ENCODE measurements around the gene METTL22.

DNA sequence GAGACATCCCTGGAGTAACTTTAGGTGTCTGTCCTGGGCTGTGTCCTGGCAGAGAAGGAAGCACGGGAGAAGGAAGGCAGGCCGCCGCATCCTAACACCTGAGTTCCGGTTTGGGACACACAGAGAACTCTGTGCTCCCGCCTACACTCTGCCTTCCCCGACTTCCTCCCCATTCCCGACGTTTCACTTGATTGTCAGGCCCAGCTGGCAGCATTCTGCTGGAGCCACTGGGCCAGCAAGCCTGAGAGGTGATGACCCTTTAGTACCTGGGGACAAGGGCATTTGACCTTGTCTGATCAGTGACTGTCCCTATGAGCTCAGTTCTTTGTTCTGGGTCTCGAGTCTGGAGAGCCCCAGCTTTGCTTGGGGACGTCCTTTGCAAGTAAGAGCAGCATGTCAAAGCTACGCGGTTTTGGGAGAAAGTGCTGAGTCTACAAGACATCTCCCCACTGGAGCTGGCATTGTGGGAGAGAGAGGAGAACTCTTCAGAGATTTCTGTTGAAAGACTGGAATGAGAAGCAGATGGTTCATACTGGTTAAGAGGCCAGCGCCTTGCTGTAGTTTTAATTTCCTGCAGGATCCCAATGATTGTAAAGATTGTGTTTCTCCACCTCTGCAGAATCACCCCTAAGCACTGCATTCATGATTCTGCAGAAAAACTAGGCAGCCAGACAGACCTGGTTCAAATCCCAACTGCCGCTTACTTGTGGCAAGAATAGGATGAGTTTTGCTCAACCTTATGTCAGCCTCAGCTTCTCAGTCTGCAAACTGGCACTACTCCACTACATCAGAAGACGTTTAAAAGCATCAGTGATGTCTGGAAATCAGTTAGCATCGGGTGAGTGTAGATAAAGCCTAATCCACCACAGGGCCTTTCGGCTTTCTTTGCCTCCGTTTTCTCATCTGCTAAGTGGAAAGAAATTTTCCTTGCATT is 73.6 kb downstream of the METTL22 start:
- TF ChIP-seq, protein P1, sequence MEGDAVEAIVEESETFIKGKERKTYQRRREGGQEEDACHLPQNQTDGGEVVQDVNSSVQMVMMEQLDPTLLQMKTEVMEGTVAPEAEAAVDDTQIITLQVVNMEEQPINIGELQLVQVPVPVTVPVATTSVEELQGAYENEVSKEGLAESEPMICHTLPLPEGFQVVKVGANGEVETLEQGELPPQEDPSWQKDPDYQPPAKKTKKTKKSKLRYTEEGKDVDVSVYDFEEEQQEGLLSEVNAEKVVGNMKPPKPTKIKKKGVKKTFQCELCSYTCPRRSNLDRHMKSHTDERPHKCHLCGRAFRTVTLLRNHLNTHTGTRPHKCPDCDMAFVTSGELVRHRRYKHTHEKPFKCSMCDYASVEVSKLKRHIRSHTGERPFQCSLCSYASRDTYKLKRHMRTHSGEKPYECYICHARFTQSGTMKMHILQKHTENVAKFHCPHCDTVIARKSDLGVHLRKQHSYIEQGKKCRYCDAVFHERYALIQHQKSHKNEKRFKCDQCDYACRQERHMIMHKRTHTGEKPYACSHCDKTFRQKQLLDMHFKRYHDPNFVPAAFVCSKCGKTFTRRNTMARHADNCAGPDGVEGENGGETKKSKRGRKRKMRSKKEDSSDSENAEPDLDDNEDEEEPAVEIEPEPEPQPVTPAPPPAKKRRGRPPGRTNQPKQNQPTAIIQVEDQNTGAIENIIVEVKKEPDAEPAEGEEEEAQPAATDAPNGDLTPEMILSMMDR (IDR thresholded peaks at IDR 0.05; ENCODE audit: low read depth, low read length) = no peak
- no peak for TF ChIP-seq EZH2phosphoT487 (IDR thresholded peaks at IDR 0.05; ENCODE audit: low read depth)
